Coronary artery (tissue), 2 donors: Measurements from ENCODE around the gene RUNX2.
"Not testable (repeated sequence)": the region's sequence is repeated elsewhere in the genome, so short reads cannot be mapped to it uniquely, and the experiment has no call there.

Experiments
- DNase-seq: peaks from one replicate; pipeline ENCODE4 v3.0.0-alpha.2; 2017; ENCODE audit warnings: low spot score
- H3K27ac ChIP-seq, 2 donors: fragments of 200-600 bp; sonication (generic); one replicate each; pipeline ENCODE4 v1.5.1; 2016 to 2019
- H3K4me3 ChIP-seq: fragments of 200-600 bp; sonication (generic); 2 replicates; pipeline ENCODE4 v1.5.1; 2016; ENCODE audit warnings: mild to moderate bottlenecking, moderate library complexity
- CTCF ChIP-seq: fragments of 200-600 bp; sonication (generic); IDR thresholded peaks from one replicate; pipeline ENCODE4 v1.5.1; 2019; ENCODE audit warnings: antibody characterized with exemption

Gene RUNX2

GRCh38 chr6:45327956-45328522 lies at the start of gene RUNX2:
Gene RUNX2 (plus strand): TSS chr6:45328330. CDS start chr6:45328727, 397 bp downstream.
- Histone ChIP-seq H3K27ac (no peak within 1 kb of the TSS), H3K4me3 (no peak within 1 kb of the TSS)
- no peak for DNase-seq
- TF ChIP-seq CTCF: no peak

- Histone ChIP-seq H3K4me3 (no peak overlapping the region), H3K27ac (no peak overlapping the region)
- DNase-seq: no peak
- TF ChIP-seq CTCF: no peak
These were observed 49.8 kb upstream of the RUNX2 start for GRCh38 chr6:45278367-45278766.

DNA sequence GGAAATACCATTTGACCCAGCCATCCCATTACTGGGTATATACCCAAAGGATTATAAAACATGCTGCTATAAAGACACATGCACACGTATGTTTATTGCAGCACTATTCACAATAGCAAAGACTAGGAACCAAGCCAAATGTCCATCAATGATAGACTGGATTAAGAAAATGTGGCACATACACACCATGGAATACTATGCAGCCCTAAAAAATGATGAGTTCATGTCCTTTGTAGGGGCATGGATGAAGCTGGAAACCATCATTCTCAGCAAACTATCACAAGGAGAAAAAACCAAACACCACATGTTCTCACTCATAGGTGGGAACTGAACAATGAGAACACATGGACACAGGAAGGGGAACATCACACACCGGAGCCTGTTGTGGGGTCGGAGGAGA lies 41.4 kb upstream of the RUNX2 start:
- not testable (repeated sequence) for DNase-seq, H3K4me3 ChIP-seq, H3K27ac ChIP-seq

GRCh38 chr6:45289751-45290514 lies 38.2 kb upstream of the RUNX2 start:
- no peak for DNase-seq
- TF ChIP-seq CTCF: no peak

DNA sequence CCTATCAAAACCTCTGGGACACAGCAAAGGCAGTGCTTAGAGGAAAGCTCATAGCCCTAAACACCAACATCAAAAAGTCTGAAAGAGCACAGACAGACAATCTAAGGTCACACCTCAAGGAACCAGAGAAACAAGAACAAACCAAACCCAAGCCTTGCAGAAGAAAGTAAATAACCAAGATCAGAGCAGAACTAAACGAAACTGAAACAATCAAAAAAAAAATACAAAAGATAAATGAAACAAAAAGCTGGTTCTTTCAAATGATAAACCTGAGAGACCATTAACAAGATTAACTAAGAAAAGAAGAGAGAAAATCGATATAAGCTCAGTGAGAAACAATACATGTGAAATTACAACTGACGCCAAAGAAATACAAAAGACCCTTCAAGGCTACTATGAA lies 34.8 kb upstream of the RUNX2 start:
- no peak for DNase-seq
- Histone ChIP-seq H3K4me3 (no peak overlapping the region), H3K27ac (no peak overlapping the region)
- no peak for TF ChIP-seq CTCF

More at GRCh38 chr6:45289751-45290514, 38.2 kb upstream of the RUNX2 start:
- no peak overlapping the region for H3K4me3 ChIP-seq
- no peak overlapping the region for H3K27ac ChIP-seq

DNA sequence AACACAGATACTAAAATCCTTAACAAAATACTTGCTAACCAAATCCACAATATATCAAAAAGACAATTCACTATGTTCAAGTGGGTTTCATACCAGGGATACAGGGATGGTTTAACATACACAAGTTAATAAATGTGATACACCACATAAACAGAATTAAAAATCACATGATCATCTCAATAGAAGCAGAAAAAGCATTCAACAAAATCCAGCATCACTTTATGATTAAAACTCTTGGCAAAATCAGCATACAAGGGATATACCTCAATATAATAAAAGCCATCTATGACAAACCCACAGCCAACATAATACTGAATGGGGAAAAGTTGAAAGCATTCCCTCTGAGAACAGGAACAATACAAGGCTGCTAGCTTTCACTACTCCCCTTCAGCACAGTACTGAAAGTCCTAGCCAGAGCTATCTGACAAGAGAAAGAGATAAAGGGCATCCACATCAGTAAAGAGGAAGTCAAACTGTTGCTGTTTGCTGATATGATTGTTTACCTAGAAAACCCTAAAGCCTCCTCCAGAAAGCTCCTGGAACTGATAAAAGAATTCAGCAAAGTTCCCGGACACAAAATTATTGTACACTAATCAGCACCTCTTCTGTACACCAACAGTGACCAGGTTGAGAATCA lies 33.9 kb upstream of the RUNX2 start:
- H3K4me3 ChIP-seq, DNase-seq, H3K27ac ChIP-seq: not testable (repeated sequence)

GRCh38 chr6:45297320-45297719 lies 30.8 kb upstream of the RUNX2 start:
- no peak for TF ChIP-seq CTCF
- Histone ChIP-seq H3K27ac (no peak overlapping the region), H3K4me3 (no peak overlapping the region)
- no peak for DNase-seq

DNA sequence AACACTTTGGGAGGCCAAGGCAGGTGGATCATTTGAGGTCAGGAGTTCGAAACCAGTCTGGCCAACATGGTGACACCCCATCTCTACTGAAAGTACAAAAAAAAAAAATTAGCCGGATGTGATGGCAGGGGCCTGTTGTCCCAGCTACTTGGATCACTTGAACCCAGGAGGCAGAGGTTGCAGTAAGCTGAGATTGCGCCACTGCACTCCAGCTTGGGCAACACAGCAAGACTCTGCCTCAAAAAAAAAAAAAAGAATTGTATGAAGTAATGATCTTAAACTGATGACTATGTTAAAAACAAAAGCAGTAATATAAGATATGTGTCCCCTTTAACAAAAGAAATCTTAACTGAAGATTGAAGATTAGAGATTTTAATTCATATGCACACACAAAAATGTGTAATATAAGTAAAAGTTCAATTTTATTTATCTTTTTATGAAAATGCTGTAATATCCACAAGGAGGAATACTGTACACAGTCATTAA lies 29.0 kb upstream of the RUNX2 start:
- H3K27ac ChIP-seq: no peak overlapping the region
- DNase-seq: no peak
- TF ChIP-seq CTCF: no peak
- no peak overlapping the region for H3K4me3 ChIP-seq
